ENCODE measurements around the gene RBFA.

RBFA gene

GRCh38 chr18:79988071-79988450 is 46.2 kb upstream of the RBFA start (continued):
- TF ChIP-seq TSHZ1 (tag by site-specific recombination; IDR thresholded peaks at IDR 0.05; ENCODE audit: borderline replicate concordance) (no peak), ZNF366 (tag by site-specific recombination; conservative IDR thresholded peaks at IDR 0.05) (no peak), REPIN1 (tag by site-specific recombination; IDR thresholded peaks at IDR 0.05; ENCODE audit: low read depth) (no peak), KLF1 (tag by site-specific recombination; IDR thresholded peaks at IDR 0.05) (no peak), ZNF324 (tag by site-specific recombination; IDR thresholded peaks at IDR 0.05) (no peak), ZNF341 (tag by site-specific recombination; IDR thresholded peaks at IDR 0.05; ENCODE audit: low read depth) (peak; percentile 90), ZNF707 (tag by site-specific recombination; IDR thresholded peaks at IDR 0.05) (no peak), ZFHX2 (tag by site-specific recombination; conservative IDR thresholded peaks at IDR 0.05) (no peak), ZNF354C (tag by site-specific recombination; IDR thresholded peaks at IDR 0.05; ENCODE audit: borderline replicate concordance, low read depth) (no peak), ZNF121 (tag by site-specific recombination; IDR thresholded peaks at IDR 0.05) (no peak), ZNF514 (tag by site-specific recombination; IDR thresholded peaks at IDR 0.05) (no peak), ZBTB48 (tag by site-specific recombination; IDR thresholded peaks at IDR 0.05) (peak; percentile 36; the same call in 1 of the 2 replicates), ZNF529 (tag by site-specific recombination; IDR thresholded peaks at IDR 0.05; ENCODE audit: insufficient replicate concordance) (no peak), ZBTB21 (tag by site-specific recombination; IDR thresholded peaks at IDR 0.05) (no peak), ZNF501 (tag by site-specific recombination; IDR thresholded peaks at IDR 0.05) (no peak; the same call in 1 of the 2 replicates), SETDB1 (IDR thresholded peaks at IDR 0.05; ENCODE audit: insufficient read length, low read length) (no peak), GFI1B (tag by site-specific recombination; IDR thresholded peaks at IDR 0.05) (no peak)

GRCh38 chr18:79988451-79989194 is 45.6 kb upstream of the RBFA start, which contains the start of gene TXNL4A:
Gene TXNL4A, minus strand, starts transcription at chr18:79988563. Its CDS starts 171 bp downstream, at chr18:79988392.
- no peaks in the 10 kb centered on the region for H3K9me3 ChIP-seq (ENCODE audit: control insufficient read depth, insufficient read depth, low read depth, low read length)
- peaks cover 7% of the 10 kb centered on the region for H3K4me1 ChIP-seq (ENCODE audit: control insufficient read depth, insufficient read depth, low read length)
- peak within 1 kb of the TSS; percentile 82 for H3K4me3 ChIP-seq (ENCODE audit: low read depth, low read length)
- POLR2A ChIA-PET: interaction anchor here (0.8 to 2.6 kb wide), 5 partner anchors 22 to 120 kb away, joined by 3 to 10 read pairs (median 6); partner anchors contain the start of genes ADNP2, RBFA and SLC66A2
- CTCF ChIA-PET: interaction anchor here (0.7 kb wide), 1 partner anchor 50 kb away, joined by 3 read pairs; no protein-coding TSS in a partner anchor
- H3K27ac ChIP-seq (ENCODE audit: extremely low read depth, low read depth, low read length): peak within 1 kb of the TSS; percentile 91
- H3K36me3 ChIP-seq (ENCODE audit: control insufficient read depth in 2 of 2, insufficient read depth in 1 of 2, low read length in 2 of 2): peaks cover 21 to 29% of the 10 kb centered on the region in 2 experiments
- TF ChIP-seq ZBTB44 (tag by site-specific recombination; IDR thresholded peaks at IDR 0.05): no peak
- no peak for TF ChIP-seq ZNF10 (tag by site-specific recombination; IDR thresholded peaks at IDR 0.05)
- TF ChIP-seq SP3 (tag by site-specific recombination; IDR thresholded peaks at IDR 0.05): peak; percentile 58; the same call in 1 of the 2 replicates
- peak; percentile 35; the same call in 1 of the 2 replicates for TF ChIP-seq ZFP37 (tag by site-specific recombination; IDR thresholded peaks at IDR 0.05)
- TF ChIP-seq ZNF280C (tag by site-specific recombination; IDR thresholded peaks at IDR 0.05): no peak
- TF ChIP-seq ZBTB11 (tag by site-specific recombination; conservative IDR thresholded peaks at IDR 0.05; ENCODE audit: low read depth): peak; percentile 10; the same call in 1 of the 2 replicates
- TF ChIP-seq ZFP3 (tag by site-specific recombination; IDR thresholded peaks at IDR 0.05; ENCODE audit: low read depth): no peak
- no peak for TF ChIP-seq ZNF112 (tag by site-specific recombination; IDR thresholded peaks at IDR 0.05)
- TF ChIP-seq ZFHX2 (tag by site-specific recombination; conservative IDR thresholded peaks at IDR 0.05): peak; percentile 51; the same call in 1 of the 2 replicates
- TF ChIP-seq ZNF629 (tag by site-specific recombination; IDR thresholded peaks at IDR 0.05): peak; percentile 67
